Dermis microvascular lymphatic vessel endothelial cell (primary cell): ENCODE measurements around the gene DSCAML1. TPM values are rescaled to one million over a fixed set of nuclear protein-coding genes. Genes with fewer than 3 reads are reported as not detected.

ENCODE experiments used
- DNase-seq, 2 donors: peaks; one replicate each; pipeline versions ENCODE4 v3.0.0 to v3.0.0-alpha.2; 2010; ENCODE audit warnings: low read depth in 2 of 2
- total RNA-seq: library from RNA; depleted of rRNA; stranded (reverse); fragments of >200 nt; gene quantifications from 2 replicates; pipeline ENCODE4 v1.2.1, GENCODE V29; 2014

The DSCAML1 gene
- total RNA-seq, 1 donor from 2014 or later, result not detected

DNA sequence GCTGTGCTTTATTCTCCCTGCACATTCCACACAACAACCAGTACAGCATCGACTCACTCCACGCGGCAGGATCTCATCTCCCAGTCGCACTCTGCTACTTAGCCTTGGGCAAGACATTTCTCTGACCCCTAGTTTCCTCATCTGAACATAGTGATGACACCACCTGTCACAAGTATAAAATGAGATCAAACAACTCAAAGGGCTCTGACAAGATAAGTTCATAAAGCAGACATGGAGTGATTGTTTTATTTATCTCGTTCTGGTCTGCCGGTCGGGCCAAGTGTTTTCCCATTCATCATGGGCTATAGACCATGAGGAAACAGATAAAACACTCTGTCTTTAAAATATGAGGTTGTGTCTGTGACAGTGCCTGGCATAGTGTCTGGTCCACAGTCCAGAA lies 35.0 kb downstream of the DSCAML1 start:
- no peak for DNase-seq

DNA sequence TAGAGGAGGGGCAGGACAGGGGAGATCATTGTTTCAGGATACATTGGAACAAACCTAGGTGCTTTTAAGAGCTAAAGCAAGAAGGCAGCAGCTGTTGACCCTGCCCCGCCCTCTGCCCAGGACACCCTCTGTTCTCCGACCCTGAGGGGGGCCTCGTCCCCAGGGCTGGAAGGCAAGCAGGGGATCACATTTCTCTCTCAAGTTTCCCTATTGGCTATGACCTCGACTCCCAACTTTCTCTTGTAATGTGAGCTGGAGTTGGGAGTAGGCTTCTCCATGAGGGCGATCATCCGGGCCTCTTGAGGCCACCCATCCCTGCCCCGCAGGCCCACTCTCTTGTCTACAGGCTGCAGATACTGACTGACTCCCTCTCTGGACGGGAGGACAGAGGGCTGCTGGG lies 37.7 kb downstream of the DSCAML1 start:
- DNase-seq, result no peak

DNA sequence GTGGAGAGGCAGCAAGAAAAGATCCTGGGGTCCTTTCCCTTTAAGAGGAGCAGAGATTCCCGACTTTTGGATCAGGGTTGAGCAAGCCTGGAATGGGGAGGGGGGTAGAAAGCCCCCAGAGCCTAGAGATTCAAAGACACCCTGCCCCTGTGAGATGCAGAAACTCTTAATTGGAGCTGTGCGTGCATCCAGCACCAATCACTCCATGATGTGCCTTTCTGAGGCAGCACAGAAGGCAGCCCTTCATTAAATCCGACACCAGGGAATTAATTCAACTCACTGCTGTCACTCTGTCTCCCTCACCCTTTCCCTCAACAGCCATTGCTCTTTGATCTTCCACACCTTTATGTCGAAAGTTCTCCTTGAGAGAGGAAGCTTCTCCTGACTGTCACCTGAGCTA lies 43.0 kb downstream of the DSCAML1 start:
- no peak for DNase-seq

DNA sequence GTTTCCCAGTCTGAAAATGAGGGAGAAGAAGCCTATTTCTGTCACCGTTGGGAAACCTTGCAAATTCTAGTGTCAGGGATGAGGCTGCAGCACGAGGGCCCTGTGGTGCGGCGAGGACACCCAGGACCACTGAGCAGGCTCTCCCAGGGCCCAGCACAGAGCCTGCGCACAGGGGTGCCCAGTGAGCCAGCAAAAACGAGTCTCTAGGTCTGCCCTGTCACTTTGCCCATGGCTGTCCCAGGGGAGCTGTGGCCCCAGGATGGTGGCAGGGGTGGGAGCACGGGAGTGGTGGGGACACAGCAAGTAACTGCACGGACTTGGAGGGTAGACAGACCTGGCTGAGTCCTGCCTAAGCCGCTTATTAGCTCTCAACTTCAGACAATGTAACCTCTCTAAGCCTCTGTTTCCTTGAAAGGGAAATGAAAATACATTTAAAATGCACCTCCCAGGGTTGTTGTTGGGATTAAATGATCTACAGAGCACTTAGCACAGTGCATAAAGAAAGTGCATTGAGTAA lies 44.2 kb downstream of the DSCAML1 start:
- DNase-seq, result no peak

DNA sequence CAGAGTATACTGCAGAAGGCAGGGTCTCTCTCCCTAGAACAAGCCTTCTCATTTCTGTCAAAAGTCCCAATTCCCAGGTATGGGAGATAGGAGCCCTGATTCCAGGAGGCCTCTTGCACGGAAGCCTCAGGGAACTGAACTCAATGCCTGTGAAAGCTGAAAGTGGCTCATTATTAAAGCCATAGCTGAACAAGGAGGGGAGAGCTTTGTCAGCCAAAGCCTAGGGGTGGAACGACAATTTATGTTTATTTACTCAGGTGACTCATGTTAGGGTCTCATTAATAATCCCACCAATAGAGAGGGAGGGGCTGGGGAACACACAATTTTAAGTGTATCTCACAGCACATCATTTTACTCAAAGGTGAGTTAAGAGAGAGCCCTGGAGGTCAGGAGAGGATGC lies 44.9 kb downstream of the DSCAML1 start:
- DNase-seq, result no peak

DNA sequence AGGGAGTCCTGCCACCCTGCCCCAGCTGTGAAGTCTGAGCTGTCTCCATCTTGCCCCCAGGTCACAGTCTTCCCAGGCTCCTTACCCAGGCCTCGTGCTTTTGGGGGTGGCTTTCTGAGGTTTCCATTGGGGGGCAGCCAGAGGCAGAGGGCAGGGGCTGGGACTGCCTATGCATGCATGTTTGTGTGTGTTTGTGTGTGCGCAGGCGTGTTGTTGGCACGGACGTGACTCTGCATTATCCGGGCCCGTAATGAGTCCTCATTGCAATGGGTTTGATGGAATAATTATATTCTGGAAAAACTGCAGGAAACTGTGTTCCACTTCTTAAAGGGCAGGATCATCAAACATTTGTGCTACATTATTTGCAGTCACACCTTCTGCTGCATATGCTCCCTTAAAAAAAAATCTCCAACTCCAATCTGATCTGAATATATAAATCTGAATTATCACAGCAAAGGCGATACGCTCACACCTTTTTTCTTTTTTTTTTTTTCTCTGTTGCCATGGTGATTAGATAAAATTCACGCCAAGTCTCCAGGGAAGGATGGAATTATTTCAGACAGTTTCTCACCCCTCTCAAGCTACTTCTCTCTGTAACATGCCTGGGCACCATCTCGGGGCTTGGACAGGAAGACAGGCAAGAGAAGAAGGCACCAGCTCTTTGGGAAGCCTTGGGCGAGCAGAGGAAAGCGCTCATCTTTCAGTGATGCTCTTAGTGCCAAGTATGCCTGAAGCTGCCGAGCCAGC lies 45.9 kb downstream of the DSCAML1 start:
- no peak for DNase-seq

DNA sequence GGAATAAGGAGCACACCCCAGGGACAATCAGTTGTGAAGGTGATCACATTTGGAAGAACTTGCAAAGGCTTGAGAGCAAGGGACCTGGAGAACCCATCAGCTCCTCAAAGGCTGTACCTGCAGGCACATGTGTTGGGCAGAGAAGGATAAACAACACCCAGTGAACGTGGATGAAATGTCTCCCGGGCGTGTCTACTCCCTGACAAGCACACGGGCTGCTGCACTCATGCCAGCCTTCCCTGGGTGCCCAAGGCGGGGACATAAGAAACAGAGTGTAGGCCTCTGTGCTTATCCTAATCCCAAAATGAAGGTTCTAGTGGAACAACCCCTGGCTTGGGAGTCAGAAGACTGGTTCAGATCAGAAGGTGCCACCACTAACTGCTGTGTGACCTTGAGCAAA lies 46.7 kb downstream of the DSCAML1 start:
- no peak for DNase-seq

DNA sequence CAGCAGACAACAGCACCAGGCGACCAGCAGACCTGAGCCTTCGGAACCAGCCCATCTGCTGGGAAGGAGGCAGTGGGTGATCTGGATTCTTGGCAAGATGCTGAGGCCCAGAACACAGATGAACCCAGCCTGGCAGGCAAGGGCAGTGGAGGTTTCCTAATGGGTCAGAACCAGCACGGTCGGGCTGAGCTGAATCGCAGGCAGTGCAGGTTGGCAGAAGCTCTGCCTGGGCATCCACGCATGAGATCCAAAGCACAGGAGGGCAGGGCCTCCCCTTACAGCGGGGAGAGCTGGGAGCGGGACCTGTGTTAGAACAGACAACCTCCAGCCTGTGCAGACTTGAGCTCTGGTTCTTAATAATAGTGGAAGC lies 47.5 kb downstream of the DSCAML1 start:
- no peak for DNase-seq

DNA sequence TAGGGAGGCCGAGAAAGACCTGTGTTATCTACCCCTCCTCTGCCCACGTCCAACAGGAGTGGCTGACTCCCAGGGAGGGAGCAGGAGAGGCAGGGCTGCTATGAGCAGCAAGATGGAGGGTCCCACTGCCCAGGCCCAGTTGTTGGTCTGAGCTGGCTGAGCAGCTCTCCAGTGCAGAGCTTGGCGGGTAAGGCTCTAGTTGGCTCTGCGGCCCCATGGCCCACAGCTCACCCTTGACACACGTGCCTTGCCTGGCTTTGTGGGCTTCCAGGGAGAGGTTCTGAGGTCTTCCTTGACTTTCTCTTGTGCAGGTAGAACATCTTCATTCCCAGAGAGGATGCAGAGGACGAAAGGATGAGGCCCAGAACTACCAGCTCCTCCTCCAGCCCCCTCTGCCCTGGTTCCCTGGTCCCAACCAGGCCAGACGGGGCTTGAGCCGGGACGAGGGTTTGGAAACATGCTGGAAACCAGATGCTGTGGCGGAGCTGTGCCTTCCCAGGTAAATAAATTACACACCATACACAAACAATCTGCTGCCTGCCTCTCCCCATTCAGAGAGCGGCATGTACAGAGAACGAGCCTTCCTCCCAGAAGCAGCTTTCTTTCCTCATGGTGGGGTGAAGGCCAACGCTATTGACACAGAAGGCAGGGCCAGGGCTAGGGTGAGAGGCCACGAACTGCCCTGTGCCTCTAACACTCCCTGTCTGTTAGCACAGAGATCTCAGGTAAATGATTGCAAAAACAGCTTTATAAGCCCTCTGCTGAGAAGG lies 48.1 kb downstream of the DSCAML1 start:
- no peak for DNase-seq

DNA sequence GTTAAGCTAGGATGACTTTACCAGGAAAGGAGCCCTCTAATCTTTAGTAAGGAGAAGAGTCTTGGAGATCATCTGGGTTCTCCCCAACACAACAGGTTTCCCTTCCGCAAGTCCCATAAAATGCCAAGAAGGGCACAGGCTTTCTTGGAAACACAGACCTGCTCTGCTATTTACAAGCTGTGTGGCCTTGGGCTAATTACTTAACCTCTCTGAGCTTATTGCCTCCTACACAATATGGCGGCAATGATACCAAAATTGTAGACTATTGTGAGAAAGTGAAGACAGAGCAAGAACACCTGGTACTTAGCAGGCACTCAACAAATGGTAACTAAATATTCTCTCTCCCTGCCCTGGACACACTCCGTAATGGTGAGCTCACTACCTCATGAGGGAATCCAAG lies 49.1 kb downstream of the DSCAML1 start:
- DNase-seq, result no peak

DNA sequence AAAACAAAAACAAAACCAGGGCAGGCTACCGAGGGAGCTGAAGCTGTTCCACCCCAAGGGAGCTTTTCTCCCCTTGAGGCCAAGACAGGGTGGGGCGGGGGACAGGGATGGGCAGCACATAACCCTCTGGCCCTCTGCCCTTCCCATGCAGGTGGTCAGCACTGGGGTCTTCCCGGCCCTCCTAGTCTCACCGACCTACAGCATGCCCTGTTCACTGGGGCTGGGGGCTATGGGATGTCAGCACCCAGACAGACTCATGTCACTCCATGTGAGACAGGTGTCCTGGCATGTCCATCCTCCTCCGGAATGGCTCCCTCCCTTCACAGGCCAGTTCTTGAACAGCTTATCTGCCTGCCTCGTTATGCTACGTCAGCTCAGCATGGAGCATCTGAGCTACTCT lies 51.7 kb downstream of the DSCAML1 start:
- DNase-seq, result no peak

DNA sequence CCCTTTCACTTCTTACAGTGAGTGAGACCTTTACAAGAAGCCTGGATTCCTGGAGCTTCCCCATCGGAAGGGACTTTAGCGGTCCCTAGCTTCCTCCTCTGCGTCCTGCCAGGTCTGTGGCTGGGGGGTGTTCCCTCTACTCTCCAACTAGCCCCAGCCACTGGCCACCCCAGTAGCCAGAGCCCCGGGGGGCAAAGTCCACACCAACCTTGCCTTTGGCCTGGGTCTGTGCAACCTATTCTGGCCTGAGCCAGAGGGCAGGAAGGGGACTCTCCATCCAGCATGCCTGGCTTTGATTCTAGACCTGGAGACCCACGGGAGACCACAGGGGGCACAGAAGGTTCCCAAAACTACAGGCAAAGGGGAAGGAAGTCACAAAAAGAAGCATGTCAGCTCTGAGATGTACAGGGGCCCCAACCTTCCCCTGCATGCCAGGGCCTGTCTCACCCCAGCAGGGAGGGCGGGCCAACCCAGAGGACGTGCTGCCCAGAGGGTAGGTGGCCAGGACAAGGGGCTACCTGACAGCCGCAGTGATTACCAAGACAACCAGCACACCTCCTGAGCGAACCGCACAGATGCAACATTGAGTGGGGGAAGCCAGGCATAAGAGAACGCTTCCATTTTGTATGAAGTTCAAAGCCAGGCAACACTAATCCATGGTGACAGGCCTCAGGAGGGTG lies 52.4 kb downstream of the DSCAML1 start:
- DNase-seq, result no peak

DNA sequence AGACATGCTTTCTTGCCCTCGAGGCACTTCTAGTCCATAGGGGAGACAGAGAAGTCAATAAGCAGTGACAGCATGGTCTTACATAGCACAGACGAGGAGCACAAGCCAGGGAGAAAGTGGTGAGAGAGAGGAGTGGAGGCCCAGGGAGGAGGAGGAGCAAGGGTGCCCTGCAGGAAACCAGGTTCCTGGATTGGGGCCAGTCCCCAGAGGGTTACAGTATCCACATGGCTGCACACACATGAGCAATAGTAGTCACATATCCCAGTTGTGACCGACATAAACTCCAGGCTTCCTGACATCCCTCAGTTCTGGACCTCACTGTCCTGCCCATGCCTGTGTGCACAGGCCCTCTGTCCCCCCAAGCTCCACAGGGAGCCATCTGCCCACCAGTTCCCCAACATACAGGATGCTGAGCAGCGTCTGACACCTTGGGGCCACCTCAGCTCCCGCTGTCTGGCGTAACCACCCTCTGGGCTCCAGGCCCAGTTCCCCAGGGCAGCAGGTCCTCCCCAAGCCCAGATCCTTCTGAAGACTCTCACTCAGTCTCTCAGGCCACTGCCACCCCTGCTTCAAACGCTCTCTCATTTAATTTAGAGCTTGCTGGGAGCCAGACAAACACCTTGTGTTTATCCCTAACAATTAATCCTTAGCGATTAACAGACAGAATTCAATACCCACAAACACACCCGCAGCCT lies 53.7 kb downstream of the DSCAML1 start:
- DNase-seq, result no peak

DNA sequence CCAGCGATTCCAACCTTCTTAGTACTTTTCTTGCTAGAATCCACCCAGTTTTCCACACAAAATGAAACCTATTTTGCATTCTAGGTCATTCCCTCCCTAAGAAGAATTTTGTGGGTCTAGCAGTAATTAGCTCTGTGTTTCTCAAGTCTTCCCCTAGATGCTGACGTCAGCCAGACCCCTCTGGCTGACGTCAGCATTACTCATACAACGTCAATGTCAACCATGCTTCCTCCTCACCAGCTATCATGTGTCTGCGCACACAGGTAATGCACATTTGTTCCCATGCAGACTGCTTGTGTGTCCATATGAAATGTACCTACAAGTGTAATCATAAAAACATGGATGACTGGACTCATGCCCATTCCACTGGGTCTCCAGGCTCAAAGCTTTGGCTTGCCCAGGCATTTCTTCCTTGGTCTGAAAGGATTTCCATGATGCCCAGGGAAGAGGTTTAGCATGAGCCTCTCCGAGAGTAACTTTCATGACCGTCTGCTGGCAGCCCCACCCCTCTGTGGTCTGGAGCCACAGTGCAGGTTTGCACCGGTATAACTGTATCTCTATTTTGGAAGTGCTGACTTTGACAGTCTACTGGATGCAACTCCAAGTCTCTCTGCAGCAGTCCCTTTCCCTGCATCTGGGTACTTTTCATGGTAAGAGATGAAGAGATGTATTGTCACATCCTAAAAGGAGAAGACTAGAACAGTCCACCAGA lies 58.6 kb downstream of the DSCAML1 start:
- no peak for DNase-seq

DNA sequence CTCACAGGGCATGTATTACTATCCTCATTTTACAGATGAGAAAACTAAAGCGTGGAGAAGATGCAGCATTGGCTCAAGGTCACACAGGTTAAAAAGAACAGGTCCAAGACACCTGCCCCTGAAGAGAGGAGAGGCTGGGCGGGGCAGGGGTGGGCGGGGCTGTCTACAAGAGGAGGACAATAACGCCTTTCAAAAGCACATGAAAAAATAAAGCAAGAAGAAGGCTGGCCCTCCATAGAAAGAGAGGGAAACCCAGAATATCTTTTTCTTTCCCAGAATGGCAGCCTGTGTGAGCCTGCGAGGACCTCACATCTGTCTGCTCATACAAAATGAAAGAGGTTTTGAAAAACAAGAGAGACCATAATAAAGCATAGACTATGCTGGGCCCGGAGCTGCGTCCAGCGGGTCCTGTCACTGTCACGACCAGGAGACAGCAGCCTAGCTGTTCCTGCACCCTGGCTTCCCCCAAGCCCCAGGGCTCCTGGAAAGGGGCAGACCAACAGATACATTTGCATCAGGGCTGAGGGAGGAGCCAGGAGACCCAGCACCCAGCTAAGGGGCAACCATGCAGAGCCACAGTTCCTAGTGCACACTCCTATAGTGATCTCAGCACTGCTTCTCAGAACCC lies 61.6 kb downstream of the DSCAML1 start:
- no peak for DNase-seq

DNA sequence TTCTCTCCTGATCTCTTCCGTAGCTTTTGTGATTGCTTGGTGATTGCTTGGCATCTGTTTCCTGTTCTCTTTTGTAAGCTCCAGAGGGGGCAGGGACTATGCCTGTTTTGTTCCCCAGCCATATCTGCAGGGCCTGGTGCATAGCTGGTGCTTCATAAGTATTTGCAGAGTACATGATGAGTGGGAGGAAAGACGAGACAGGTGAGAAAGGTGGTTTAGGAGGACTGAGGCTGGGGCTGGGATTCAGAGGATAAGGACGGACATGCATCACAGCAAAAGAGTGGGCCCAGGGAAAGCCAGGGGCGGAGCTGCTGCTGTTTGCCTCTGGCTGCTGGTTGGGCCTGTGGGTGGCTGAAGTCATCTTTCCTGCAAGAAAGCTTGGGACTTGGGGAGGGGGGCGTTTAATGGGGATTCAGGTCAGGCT lies 62.4 kb downstream of the DSCAML1 start:
- DNase-seq, result no peak

DNA sequence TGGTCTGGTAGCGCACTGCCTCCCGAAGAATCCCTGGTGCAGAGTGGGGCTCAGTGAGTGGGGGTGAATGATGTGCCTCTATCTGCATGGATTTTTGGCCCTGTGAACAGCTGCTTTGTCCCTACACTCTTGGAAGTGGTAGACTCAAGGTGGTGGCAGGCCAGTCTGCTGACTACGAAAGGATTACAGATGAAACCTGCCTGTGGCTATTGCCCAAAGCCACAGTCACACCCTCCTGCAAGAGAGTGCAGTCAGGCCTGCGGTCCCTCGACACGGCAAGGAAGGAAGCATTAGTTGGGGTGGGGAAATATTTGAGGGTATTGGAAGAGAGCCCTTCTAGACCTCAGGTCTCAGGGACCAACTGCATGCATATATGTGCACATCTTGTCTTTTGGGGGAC lies 63.7 kb downstream of the DSCAML1 start:
- no peak for DNase-seq

DNA sequence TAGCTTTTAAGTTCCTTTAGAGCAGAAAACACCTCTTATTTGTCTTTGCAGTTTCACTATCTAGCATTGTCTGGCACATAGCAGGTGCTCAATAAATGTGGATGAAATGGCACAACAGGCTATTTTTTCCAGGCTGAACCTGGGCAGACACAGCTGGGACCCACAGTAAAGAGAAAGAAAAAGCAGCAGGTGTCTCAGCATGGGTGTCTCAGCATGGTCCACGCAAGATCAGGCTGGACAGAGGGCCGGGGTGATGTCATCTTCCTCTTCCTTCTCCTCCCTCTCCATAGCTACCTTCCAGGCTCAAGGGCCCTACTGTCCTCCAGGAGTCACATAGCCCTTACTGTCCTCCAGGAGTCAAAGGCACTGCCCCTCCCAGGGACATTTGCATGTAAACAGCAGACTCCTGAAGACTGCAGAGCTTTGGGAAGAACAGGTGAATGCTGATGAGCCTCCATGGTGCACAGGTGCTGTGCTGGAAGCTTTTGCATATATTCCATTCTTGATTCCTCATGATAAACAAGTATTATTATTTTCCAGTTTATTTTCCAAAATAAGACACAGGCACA lies 65.2 kb downstream of the DSCAML1 start:
- DNase-seq, result no peak

DNA sequence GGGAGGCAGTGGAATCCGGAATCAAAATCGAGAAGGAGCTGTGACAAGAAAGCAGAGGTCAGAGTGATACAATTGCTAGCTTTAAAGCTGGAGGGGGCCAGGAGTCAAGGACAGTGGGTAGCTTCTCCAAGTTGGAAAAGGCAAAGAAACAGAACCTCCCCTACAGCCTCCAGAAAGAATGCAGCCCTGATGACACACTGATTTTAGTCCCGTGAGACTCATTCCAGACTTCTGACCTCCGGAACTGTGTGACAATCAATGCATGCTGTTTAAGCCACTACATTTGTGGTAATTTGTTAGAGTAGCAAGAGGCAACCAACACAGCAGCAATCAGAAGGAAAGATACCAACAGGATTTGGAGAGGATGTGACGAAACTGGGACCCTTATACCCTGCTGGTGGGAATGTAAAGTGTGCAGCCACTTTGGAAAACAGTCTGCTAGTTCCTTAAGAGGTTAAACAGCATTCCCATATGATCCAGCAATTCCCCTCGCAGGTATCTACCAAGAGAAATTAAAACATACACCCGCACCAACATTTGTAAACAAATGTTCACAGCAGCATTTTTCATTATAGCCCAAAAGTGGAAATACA lies 66.7 kb downstream of the DSCAML1 start:
- no peak for DNase-seq
